ENCODE data around the gene SLC44A3.
A peak's percentile ranks its signal among the peaks of the same experiment; 100 is the strongest.

SLC44A3 gene

GRCh38 chr1:94801919-94802546 is 18.1 kb upstream of the SLC44A3 start:
- DNase-seq (ENCODE audit: low spot score) = peak; percentile 83

GRCh38 chr1:94803106-94803505 is 17.1 kb upstream of the SLC44A3 start:
- DNase-seq (ENCODE audit: low spot score) = no peak

- DNase-seq (ENCODE audit: low spot score) = no peak
These were observed 16.4 kb upstream of the SLC44A3 start for GRCh38 chr1:94803517-94804441.

GRCh38 chr1:94804442-94804837 is 15.7 kb upstream of the SLC44A3 start:
- no peak for DNase-seq (ENCODE audit: low spot score)

GRCh38 chr1:94805912-94806311 is 14.2 kb upstream of the SLC44A3 start:
- DNase-seq (ENCODE audit: low spot score) = peak; percentile 67

GRCh38 chr1:94806441-94806871 is 13.7 kb upstream of the SLC44A3 start:
- no peak for DNase-seq (ENCODE audit: low spot score)

- DNase-seq (ENCODE audit: low spot score) = peak; percentile 19
These were observed 12.2 kb upstream of the SLC44A3 start for GRCh38 chr1:94807742-94808491.

GRCh38 chr1:94808669-94809068 is 11.5 kb upstream of the SLC44A3 start:
- no peak for DNase-seq (ENCODE audit: low spot score)

- no peak for DNase-seq (ENCODE audit: low spot score)
These were observed 7.2 kb upstream of the SLC44A3 start for GRCh38 chr1:94812985-94813384.

GRCh38 chr1:94816030-94816429 is 4.1 kb upstream of the SLC44A3 start:
- no peak for DNase-seq (ENCODE audit: low spot score)

GRCh38 chr1:94817712-94818111 is 2.4 kb upstream of the SLC44A3 start:
- DNase-seq (ENCODE audit: low spot score) = no peak

- DNase-seq (ENCODE audit: low spot score) = peak; percentile 39
These were observed 766 bp upstream of the SLC44A3 start for GRCh38 chr1:94819238-94819944.

- DNase-seq (ENCODE audit: low spot score) = peak; percentile 22
These were observed 779 bp downstream of the SLC44A3 start for GRCh38 chr1:94820936-94821335.

GRCh38 chr1:94821636-94822305 is 1.6 kb downstream of the SLC44A3 start:
- peak; percentile 82 for DNase-seq (ENCODE audit: low spot score)

- DNase-seq (ENCODE audit: low spot score) = no peak
These were observed 3.0 kb downstream of the SLC44A3 start for GRCh38 chr1:94823116-94823515.

GRCh38 chr1:94825936-94826335 is 5.8 kb downstream of the SLC44A3 start:
- DNase-seq (ENCODE audit: low spot score) = no peak

- no peak for DNase-seq (ENCODE audit: low spot score)
These were observed 7.3 kb downstream of the SLC44A3 start for GRCh38 chr1:94827434-94827833.

GRCh38 chr1:94828251-94828650 is 8.1 kb downstream of the SLC44A3 start:
- DNase-seq (ENCODE audit: low spot score) = peak; percentile 79

GRCh38 chr1:94831641-94832040 is 11.5 kb downstream of the SLC44A3 start:
- no peak for DNase-seq (ENCODE audit: low spot score)

GRCh38 chr1:94832446-94832845 is 12.3 kb downstream of the SLC44A3 start:
- no peak for DNase-seq (ENCODE audit: low spot score)

GRCh38 chr1:94832931-94833585 is 12.9 kb downstream of the SLC44A3 start:
- no peak for DNase-seq (ENCODE audit: low spot score)

Data from kidney tubule cell (primary cell).